Activated CD4-positive, alpha-beta memory T cell treated with anti-CD3 and anti-CD28 coated beads for 36 hours (primary cell): ENCODE data around the gene TLCD1. TPM values are rescaled to one million over a fixed set of nuclear protein-coding genes. Genes with fewer than 3 reads are reported as not detected.

Source experiments
- CTCF ChIA-PET: fragments of 350-600 bp; sonication (Branson Sonifier 250); formaldehyde crosslinking; loops from one replicate; lab custom pipeline; 2021; ENCODE audit warnings: antibody characterized with exemption, inconsistent platforms; lab: Charles Lee
- POLR2A ChIA-PET: fragments of 350-600 bp; sonication (Branson Sonifier 250); formaldehyde crosslinking; loops from one replicate; lab custom pipeline; 2021; ENCODE audit warnings: antibody characterized with exemption; lab: Charles Lee
- DNase-seq: peaks from one replicate; pipeline ENCODE4 v3.0.0-alpha.2; 2020
- H3K27ac Mint-ChIP-seq: one replicate; pipeline ENCODE4 v1.8.0; 2021; ENCODE audit warnings: mixed read lengths
- H3K27me3 Mint-ChIP-seq: one replicate; pipeline ENCODE4 v1.8.0; 2021; ENCODE audit warnings: mixed read lengths
- H3K36me3 Mint-ChIP-seq: one replicate; pipeline ENCODE4 v1.8.0; 2021; ENCODE audit warnings: mixed read lengths
- H3K4me1 Mint-ChIP-seq: one replicate; pipeline ENCODE4 v1.8.0; 2021; ENCODE audit warnings: low read depth, mixed read lengths
- H3K4me3 Mint-ChIP-seq: one replicate; pipeline ENCODE4 v1.8.0; 2021; ENCODE audit warnings: mild to moderate bottlenecking, mixed read lengths
- H3K9me3 Mint-ChIP-seq: one replicate; pipeline ENCODE4 v1.8.0; 2021; ENCODE audit warnings: mixed read lengths
- intact Hi-C: fragments of 100-400 bp; cut with micrococcal nuclease; formaldehyde crosslinking; loops from one replicate; pipeline ENCODE4 v1.15.1; 2023
- total RNA-seq, 2 experiments: library from RNA; stranded (reverse); gene quantifications; one replicate each; pipeline ENCODE4 v1.2.3, GENCODE V29; 2021

TLCD1 gene
- total RNA-seq, 2 experiments from 2014 or later, result 9.1 to 9.5 TPM

DNA sequence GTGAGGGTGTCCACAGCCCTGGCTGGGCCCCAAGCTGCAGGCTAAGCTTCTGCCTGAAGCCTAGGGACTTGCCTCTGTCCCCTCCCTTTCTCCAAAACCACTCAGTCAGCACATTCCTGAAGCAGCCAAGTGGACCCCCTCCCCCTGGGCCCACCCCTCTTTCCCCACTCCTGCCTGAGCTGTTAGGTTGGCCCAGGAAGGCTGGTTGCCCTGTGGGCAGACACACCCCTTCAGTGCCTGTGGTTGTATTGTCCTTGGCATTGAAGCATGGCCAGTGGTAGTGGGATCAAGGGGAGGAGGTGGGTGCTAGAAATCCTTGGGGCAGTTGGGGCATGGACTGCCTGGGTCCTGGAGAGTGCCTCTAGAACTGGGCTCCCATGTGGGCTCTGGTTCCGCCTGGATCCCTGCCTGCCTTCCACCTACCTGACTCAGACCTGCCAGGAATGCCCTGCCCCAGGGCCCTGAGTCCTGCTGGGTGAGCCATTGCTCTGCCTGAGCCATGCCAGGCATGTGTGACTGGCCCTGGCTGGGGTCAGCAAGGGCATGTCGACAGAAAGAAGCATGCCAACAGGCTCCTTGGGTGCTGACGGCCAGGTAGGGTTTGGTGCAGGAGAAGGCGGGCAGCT is 19.9 kb upstream of the TLCD1 start:
- no peaks in the 10 kb centered on the region for H3K27me3 Mint-ChIP-seq
- peak overlapping the region; percentile 89 for H3K27ac Mint-ChIP-seq
- no peak for DNase-seq
- H3K4me3 Mint-ChIP-seq, result peak overlapping the region; percentile 90
- intact Hi-C loops, result no loop called here
- peaks cover 30% of the 10 kb centered on the region for H3K4me1 Mint-ChIP-seq
- ChIA-PET POLR2A (interaction anchor here (1.1 to 13.5 kb wide), 6 partner anchors 10 to 26 kb away, joined by 3 to 202 read pairs (median 6); partner anchors contain the start of genes NEK8, RPL23A and TLCD1), CTCF (interaction anchor here (0.8 to 16.9 kb wide), 4 partner anchors 18 to 171 kb away, joined by 3 to 632 read pairs (median 63); partner anchors contain the start of genes NEK8, RPL23A and TLCD1)
- H3K36me3 Mint-ChIP-seq, result peaks cover 38% of the 10 kb centered on the region
- H3K9me3 Mint-ChIP-seq, result no peaks in the 10 kb centered on the region

DNA sequence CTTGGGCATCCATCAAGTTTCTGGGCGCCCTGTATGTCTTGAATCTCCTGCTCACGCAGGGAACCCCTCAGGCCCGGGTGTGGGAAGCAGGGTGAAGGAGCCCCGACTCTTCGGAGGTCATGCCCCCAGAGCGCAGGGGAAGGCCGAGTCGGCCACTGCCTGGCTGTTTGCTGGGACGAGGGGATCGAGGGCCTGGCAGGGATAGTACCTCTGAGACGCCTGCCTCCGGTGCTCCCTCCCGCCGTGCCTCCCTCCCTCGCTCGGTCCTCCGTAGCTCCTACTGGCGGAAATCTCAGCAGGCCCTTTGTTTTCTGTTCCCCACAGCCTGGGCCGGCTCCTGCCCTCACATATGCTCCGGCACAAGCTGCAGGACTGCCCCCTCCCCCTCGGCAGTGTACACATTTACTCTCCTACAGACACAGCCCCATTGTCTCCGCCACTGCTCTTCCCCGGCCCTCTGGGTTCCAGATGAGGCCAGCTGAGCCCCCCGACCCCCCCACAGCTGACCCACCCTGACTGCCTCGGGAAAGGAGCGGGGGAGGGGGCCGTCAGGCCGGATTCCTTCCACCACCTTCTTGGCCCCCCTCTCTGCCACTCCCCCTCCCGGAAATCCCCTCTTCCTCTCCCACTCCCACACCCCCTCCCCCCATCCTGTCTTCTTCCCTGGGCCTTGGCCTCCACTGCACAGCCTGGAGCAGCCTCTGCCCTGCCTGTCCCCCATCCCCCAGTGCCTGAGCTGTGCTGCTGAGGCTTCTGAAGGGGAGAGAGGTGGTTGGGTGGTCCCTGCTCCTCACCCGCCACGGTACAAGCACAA is 19.1 kb upstream of the TLCD1 start:
- no peaks in the 10 kb centered on the region for H3K9me3 Mint-ChIP-seq
- peak overlapping the region; percentile 89 for H3K27ac Mint-ChIP-seq
- CTCF ChIA-PET, result interaction anchor here (0.8 to 16.9 kb wide), 3 partner anchors 18 to 172 kb away, joined by 3 to 632 read pairs (median 122); partner anchors contain the start of genes NEK8 and TLCD1
- H3K4me3 Mint-ChIP-seq, result peak overlapping the region; percentile 90
- peak; percentile 58 for DNase-seq
- peaks cover 30% of the 10 kb centered on the region for H3K4me1 Mint-ChIP-seq
- H3K36me3 Mint-ChIP-seq, result peaks cover 31% of the 10 kb centered on the region
- POLR2A ChIA-PET, result interaction anchor here (1.1 to 13.5 kb wide), 5 partner anchors 10 to 25 kb away, joined by 3 to 202 read pairs (median 4); partner anchors contain the start of genes NEK8, RPL23A and TLCD1
- intact Hi-C loops, result no loop called here
- H3K27me3 Mint-ChIP-seq, result no peaks in the 10 kb centered on the region

DNA sequence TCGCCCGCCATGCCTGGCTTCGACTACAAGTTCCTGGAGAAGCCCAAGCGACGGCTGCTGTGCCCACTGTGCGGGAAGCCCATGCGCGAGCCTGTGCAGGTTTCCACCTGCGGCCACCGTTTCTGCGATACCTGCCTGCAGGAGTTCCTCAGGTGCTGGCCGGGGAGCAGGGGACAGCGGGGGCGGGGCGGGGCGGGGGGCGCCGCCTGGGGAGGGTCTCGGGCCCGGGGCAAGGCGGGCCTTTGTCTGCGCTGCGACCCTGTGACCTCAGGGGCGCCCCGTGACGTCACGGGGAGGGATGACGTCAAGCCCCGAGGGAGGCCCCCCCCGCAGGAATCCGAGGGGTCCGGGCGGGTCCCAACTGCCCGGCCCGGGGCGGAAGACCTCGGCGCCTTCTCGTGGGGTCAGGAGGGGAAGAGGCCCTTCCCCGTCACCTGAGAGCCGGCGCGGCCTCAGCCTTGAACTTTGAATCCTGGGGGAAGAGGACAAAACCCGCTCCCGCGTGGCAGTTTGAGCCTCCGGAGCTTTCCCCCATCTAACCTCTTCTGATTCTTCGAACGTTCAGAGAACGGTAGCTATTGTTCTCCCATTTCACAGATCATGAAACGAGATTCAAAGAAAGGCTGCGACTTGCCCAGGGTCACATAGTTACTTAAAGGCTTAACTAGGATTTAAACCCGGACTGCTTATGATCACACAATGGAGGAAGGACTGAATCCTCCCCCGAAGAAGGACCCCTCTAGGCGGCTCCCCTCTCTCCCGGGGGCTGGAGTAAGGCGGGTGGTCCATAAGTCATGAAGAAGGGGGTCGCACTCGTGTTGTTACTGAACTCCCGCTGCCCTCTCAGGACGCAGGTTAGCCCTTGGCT is 18.3 kb upstream of the TLCD1 start:
- Mint-ChIP-seq H3K9me3 (no peaks in the 10 kb centered on the region), H3K27me3 (no peaks in the 10 kb centered on the region), H3K36me3 (peaks cover 32% of the 10 kb centered on the region), H3K4me3 (peak overlapping the region; percentile 90), H3K4me1 (peaks cover 31% of the 10 kb centered on the region), H3K27ac (peak overlapping the region; percentile 89)
- CTCF ChIA-PET, result interaction anchor here (1.5 to 16.9 kb wide), 3 partner anchors 17 to 19 kb away, joined by 7 to 632 read pairs (median 122); partner anchors contain the start of genes NEK8 and TLCD1
- intact Hi-C loops, result no loop called here
- peak; percentile 76 for DNase-seq
- POLR2A ChIA-PET, result interaction anchor here (1.1 to 13.5 kb wide), 3 partner anchors 11 to 24 kb away, joined by 3 to 202 read pairs (median 7); partner anchors contain the start of genes NEK8, RPL23A and TLCD1

DNA sequence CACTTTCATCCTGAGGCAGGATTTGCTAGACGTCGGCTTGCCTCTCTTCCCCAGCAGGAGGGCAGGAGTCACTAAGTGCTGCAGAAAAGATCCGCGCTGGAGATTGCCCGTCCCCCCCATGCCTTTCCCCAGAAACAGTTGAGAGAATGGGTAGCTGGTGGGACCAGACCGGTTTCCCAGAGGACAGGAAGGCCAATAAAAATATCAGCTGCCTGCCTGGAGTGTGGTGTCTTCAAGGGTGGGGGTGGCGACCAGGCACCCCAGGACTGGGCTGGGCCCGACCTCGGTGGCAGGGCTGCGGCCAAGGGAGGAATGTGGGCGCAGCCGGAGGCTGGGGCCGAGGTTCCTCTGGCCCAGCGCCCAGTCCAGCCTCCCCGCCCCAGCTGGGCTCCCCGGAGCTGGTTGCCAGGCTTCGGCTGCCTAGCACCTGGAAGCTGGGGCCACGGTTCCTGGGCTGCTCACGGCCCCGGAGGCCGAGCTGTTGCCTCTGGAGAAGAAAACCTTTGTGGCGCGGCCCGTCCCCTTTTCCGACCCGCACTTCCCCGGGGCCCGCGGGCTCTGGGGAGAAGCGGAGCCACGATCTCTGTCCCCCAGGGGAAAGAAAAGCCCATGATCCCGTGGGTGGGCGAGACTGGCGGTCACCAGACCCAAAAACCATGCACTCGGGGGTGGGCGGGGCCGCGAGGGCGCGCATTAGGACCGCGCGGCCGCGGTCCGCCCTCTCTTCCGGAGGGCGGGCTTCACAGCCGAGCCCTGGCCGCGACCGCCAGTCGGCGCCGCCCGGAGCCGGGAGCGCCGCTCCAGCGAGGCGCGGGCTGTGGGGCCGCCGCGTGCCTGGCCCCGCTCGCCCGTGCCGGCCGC is 17.4 kb upstream of the TLCD1 start, which contains the start of gene TRAF4:
TRAF4 (plus strand) TSS at position 769 of the 861 bp plus-strand sequence. CDS start 102 bp downstream, outside the sequence.
- POLR2A ChIA-PET, result interaction anchor here (1.4 to 13.5 kb wide), 2 partner anchors 17 to 24 kb away, joined by 7 to 202 read pairs; partner anchors contain the start of genes NEK8, RPL23A and TLCD1

DNA sequence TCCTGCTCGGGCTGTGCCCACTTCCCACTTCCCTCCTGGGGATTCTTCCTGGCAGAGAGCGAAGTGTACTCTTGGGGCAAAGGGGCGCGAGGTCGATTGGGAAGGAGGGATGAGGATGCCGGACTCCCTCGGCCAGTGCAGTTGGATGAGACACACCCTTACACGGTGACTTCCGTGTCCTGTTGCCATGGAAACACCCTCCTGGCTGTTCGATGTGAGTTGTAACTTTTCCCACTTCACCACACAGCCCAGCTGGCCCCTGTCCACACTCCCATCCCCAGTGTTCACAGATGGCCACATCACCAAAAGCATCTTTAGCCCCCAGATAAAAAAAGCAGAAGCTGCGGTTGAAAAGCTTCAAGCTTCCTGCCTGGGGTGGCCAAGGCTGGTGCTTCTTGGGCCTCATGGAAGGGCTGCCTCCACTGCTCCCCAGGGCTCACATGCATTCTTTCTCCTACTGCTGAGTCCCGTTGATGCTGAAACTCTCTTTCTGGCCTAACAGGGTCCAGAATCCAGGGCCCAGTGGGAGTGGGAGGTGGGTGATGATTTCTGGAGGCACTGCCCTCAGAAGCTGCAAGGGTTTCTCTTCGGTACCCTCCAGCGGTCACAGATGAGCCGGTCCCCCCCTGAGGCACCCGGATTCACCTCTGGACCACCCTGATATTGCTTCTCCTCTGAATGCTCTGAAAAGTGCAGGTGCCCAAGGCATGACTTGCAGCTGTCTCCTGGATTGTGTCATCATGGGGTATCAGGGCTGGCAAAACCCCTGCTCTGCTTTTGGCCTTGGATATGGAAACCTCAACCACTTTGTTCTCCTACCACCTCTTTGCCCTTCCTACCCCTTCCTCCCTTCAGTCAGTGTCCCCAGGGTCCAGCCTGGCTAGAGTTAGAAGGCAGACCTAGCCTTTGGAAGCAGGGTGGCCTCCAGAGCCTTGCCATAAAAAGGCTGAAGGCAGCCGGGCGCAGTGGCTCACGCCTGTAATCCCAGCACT is 15.6 kb upstream of the TLCD1 start:
- no peak for DNase-seq
- no peak overlapping the region for H3K27ac Mint-ChIP-seq

More for the DNA sequence above, 17.4 kb upstream of the TLCD1 start, which contains the start of gene TRAF4:
- peak within 1 kb of the TSS; percentile 89 for H3K27ac Mint-ChIP-seq
- peaks cover 32% of the 10 kb centered on the region for H3K4me1 Mint-ChIP-seq
- CTCF ChIA-PET, result interaction anchor here (1.0 to 16.9 kb wide), 3 partner anchors 16 to 159 kb away, joined by 3 to 632 read pairs (median 7); partner anchors contain the start of genes NEK8 and TLCD1
- no peaks in the 10 kb centered on the region for H3K9me3 Mint-ChIP-seq
- intact Hi-C loops, result loop anchor here (1.0 kb wide), 1 partner anchor 15 kb away; the partner anchor contains the start of gene NEK8
- H3K4me3 Mint-ChIP-seq, result peak within 1 kb of the TSS; percentile 90
- peak; percentile 83 for DNase-seq
- peaks cover 25% of the 10 kb centered on the region for H3K36me3 Mint-ChIP-seq
- H3K27me3 Mint-ChIP-seq, result no peaks in the 10 kb centered on the region

DNA sequence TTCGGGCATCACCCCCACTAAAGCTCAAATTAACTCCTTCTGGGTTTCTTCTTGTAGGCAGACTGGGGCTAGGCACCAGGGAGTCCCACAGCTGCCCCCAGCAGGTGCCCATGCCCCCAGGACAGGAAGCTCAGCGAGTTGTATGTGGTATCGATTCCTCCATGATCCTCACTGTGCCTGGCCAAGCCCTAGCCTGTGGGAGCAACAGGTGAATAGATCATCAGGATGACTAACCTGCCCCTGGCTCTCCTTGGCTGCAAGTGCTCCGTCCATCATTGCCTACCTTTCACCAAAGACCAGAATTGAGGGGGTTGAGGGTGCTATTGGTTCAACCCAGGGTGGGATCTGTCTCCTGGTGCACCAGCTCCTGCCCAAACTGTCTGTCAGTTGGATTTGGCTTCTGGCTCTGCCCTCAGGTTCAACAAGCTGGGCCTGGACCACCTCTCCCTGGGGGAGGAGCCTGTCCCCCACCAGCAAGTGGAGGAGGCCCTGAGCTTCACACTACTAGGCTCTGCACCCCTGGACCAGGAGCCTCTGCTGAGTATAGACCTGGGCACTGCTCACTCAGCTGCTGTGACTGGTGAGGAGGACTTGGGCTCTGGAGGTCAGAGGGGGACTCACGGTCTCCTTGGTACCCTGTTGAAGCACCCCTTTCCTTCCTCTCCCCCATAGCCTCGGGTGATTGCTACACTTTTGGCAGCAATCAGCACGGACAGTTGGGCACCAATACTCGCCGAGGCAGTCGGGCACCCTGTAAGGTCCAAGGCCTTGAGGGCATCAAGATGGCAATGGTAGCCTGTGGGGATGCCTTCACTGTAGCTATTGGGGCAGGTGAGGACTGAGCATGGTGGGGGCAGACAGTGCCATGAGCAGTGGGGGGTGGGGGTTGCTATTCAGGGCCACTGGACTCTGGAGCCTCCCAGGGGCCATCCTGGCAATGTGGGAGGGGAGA is 14.6 kb upstream of the TLCD1 start:
- H3K4me1 Mint-ChIP-seq, result peaks cover 27% of the 10 kb centered on the region
- ChIA-PET CTCF (interaction anchor here (2.1 to 16.9 kb wide), 3 partner anchors 10 to 23 kb away, joined by 7 to 632 read pairs (median 18); partner anchors contain the start of genes NEK8 and TLCD1), POLR2A (interaction anchor here (1.5 to 13.5 kb wide), 2 partner anchors 10 to 14 kb away, joined by 3 to 202 read pairs; partner anchors contain the start of genes NEK8 and TLCD1)
- H3K36me3 Mint-ChIP-seq, result peaks cover 12% of the 10 kb centered on the region
- H3K27me3 Mint-ChIP-seq, result no peaks in the 10 kb centered on the region
- DNase-seq, result no peak
- intact Hi-C loops, result no loop called here
- H3K9me3 Mint-ChIP-seq, result no peaks in the 10 kb centered on the region
- H3K27ac Mint-ChIP-seq, result no peak overlapping the region
- no peak overlapping the region for H3K4me3 Mint-ChIP-seq

More for the DNA sequence above, 15.6 kb upstream of the TLCD1 start:
- peaks cover 18% of the 10 kb centered on the region for H3K36me3 Mint-ChIP-seq
- intact Hi-C loops, result no loop called here
- peaks cover 33% of the 10 kb centered on the region for H3K4me1 Mint-ChIP-seq
- no peak overlapping the region for H3K4me3 Mint-ChIP-seq
- CTCF ChIA-PET, result interaction anchor here (2.1 to 16.9 kb wide), 3 partner anchors 9 to 22 kb away, joined by 7 to 632 read pairs (median 18); partner anchors contain the start of genes NEK8 and TLCD1
- no peaks in the 10 kb centered on the region for H3K9me3 Mint-ChIP-seq
- H3K27me3 Mint-ChIP-seq, result no peaks in the 10 kb centered on the region
- POLR2A ChIA-PET, result interaction anchor here (1.5 to 13.5 kb wide), 2 partner anchors 9 to 15 kb away, joined by 3 to 202 read pairs; partner anchors contain the start of genes NEK8 and TLCD1

DNA sequence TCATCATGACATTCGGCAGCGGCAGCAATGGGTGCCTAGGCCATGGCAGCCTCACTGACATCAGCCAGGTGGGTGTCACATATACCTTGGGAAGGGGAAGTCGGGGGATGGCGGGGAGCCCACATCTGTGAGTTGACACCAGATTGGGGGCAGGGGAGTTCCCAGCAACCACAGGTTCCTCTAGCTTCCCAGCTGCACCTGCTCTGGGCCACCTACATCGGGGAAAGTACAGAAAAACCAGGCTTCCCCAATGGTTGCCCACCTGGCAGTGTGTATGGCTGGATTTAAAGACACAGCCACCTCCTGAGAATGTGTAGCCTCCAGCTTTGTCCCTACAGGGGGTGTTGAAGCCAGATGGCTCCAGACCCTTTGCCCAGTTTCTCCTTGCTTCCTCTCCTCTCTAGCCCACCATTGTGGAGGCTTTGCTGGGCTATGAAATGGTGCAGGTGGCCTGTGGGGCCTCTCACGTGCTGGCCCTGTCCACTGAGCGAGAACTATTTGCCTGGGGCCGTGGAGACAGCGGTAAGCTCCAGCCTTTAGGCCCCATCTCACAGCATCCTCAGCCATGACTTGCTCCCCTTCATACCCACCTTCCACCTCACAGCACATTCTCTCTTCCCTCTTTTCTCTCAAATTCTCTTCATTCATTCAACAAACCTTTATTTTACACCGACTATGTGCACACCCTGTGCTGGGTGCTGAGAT is 12.8 kb upstream of the TLCD1 start:
- DNase-seq, result peak; percentile 69
- POLR2A ChIA-PET, result interaction anchor here (0.7 to 1.0 kb wide), 2 partner anchors 11 to 12 kb away, joined by 5 to 8 read pairs; partner anchors contain the start of gene NEK8
- intact Hi-C loops, result no loop called here

More for the DNA sequence above, 12.8 kb upstream of the TLCD1 start:
- peaks cover 5% of the 10 kb centered on the region for H3K36me3 Mint-ChIP-seq
- H3K27ac Mint-ChIP-seq, result peak overlapping the region; percentile 72
- H3K9me3 Mint-ChIP-seq, result no peaks in the 10 kb centered on the region
- H3K4me1 Mint-ChIP-seq, result peaks cover 28% of the 10 kb centered on the region
- no peak overlapping the region for H3K4me3 Mint-ChIP-seq
- CTCF ChIA-PET, result interaction anchor here (0.6 to 16.9 kb wide), 4 partner anchors 11 to 92 kb away, joined by 3 to 632 read pairs (median 7); partner anchors contain the start of genes NEK8 and TLCD1
- H3K27me3 Mint-ChIP-seq, result no peaks in the 10 kb centered on the region
